Uterus (tissue), 4 donors: ENCODE results near the gene EIF3F. TPM values are rescaled to one million over a fixed set of nuclear protein-coding genes. Genes with fewer than 3 reads are reported as not detected.

Experiments used
- DNase-seq, 2 donors: peaks; one replicate each; pipeline ENCODE4 v3.0.0-alpha.2; 2019 to 2020
- H3K27ac ChIP-seq, 2 donors: fragments of 200-600 bp; sonication (generic); 1 replicate in 1 of 2; 2 replicates in 1 of 2; pipeline ENCODE4 v1.5.1; 2016 to 2018
- H3K27me3 ChIP-seq, 2 donors: fragments of 200-600 bp; sonication (generic); one replicate each; pipeline ENCODE4 v1.5.1; 2018 to 2019; ENCODE audit warnings: control low read depth in 1 of 2
- H3K36me3 ChIP-seq, 2 donors: fragments of 200-600 bp; sonication (generic); one replicate each; pipeline ENCODE4 v1.5.1; 2019; ENCODE audit warnings: control low read depth in 1 of 2
- H3K4me1 ChIP-seq, 2 donors: fragments of 200-600 bp; sonication (generic); one replicate each; pipeline ENCODE4 v1.5.1; 2018 to 2019; ENCODE audit warnings: control low read depth in 1 of 2
- H3K4me3 ChIP-seq, 2 donors: fragments of 200-600 bp; sonication (generic); 1 replicate in 1 of 2; 2 replicates in 1 of 2; pipeline ENCODE4 v1.5.1; 2018 to 2019; ENCODE audit warnings: mild to moderate bottlenecking in 1 of 2
- H3K9me3 ChIP-seq, 2 donors: fragments of 200-600 bp; sonication (generic); one replicate each; pipeline ENCODE4 v1.5.1; 2019; ENCODE audit warnings: control low read depth in 1 of 2
- POLR2A ChIP-seq, 2 donors: fragments of 450-650 bp; IDR thresholded peaks; one replicate each; pipeline ENCODE4 v1.6.1; 2016; ENCODE audit warnings: antibody characterized with exemption in 2 of 2, mild to moderate bottlenecking in 1 of 2, moderate library complexity in 1 of 2
- intact Hi-C: fragments of 100-400 bp; cut with DNase I; formaldehyde crosslinking; loops from one replicate; pipeline ENCODE4 v1.15.1; 2023; ENCODE audit warnings: low total_unique reads
- total RNA-seq, 4 donors: library from RNA; depleted of rRNA in 3 of 4; stranded (reverse); fragments of >200 nt in 3 of 4; gene quantifications; one replicate each; pipeline versions ENCODE4 v1.1.0 to v1.2.4, GENCODE V29; 2014 to 2023
- TF ChIP-seq, protein P1 (sequence below), 4 experiments: fragments of 200-600 bp in 2 of 4; fragments of 450-650 bp in 2 of 4; sonication (generic) in 2 of 4; IDR thresholded peaks; one replicate each; pipeline ENCODE4 v1.5.1; 2016 to 2019; ENCODE audit warnings: antibody characterized with exemption in 4 of 4, mild to moderate bottlenecking in 2 of 4, moderate library complexity in 1 of 4
- donor health status: DM: yes; HTN: yes; CAD: no.

Gene EIF3F
- total RNA-seq, 4 donors from 2014 or later, result 97.9 to 261 (median 213) TPM

DNA sequence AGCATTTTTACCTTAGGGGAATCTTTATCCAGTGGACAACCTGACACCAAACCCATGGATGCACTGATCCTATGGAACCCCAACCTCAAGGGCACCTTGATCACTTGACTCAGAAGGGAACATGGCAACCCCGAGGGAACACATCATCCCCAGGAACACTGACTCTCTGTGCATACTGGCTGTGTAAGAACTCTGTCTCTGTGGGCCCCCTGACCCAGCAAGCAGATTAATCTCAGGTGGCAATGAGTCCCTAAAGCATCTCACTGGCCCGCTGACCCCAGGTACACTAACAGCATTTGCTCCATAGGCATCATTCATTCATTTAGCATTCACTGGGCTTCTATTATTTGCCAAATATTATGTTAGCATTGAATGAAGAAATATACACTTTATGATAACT lies 16.9 kb downstream of the EIF3F start:
- intact Hi-C loops, result loop anchor here (10.0 kb wide), 1 partner anchor 91 kb away; no protein-coding TSS in a partner anchor
- no peaks in the 10 kb centered on the region for H3K27me3 ChIP-seq
- DNase-seq, result no peak

DNA sequence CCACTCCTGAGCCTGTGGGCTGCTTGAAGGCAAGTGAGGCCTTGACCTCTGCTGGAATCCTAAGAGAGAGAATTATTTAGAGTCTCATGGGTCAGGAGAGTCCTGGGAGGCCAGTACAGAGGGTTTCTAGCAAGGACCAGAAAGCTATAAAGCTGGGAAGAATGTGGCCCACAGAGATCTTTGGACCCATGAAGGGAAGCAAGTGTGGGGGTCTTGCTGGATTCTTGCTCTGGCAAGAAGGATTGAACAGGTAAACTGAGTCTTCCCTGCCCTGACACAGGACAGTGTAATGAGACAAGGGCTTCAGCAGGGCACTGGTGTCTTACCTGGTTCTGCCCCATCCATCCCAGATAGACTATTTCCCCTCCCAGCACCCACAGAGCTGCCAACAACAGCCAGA lies 18.4 kb downstream of the EIF3F start:
- Histone ChIP-seq H3K4me1 (no peaks in the 10 kb centered on the region), H3K9me3 (no peaks in the 10 kb centered on the region), H3K27me3 (no peaks in the 10 kb centered on the region), H3K27ac (no peak overlapping the region), H3K36me3 (no peaks in the 10 kb centered on the region), H3K4me3 (no peak overlapping the region)
- DNase-seq, result no peak
- TF ChIP-seq POLR2A (IDR thresholded peaks at IDR 0.05), result no peak
- TF ChIP-seq, protein P1, sequence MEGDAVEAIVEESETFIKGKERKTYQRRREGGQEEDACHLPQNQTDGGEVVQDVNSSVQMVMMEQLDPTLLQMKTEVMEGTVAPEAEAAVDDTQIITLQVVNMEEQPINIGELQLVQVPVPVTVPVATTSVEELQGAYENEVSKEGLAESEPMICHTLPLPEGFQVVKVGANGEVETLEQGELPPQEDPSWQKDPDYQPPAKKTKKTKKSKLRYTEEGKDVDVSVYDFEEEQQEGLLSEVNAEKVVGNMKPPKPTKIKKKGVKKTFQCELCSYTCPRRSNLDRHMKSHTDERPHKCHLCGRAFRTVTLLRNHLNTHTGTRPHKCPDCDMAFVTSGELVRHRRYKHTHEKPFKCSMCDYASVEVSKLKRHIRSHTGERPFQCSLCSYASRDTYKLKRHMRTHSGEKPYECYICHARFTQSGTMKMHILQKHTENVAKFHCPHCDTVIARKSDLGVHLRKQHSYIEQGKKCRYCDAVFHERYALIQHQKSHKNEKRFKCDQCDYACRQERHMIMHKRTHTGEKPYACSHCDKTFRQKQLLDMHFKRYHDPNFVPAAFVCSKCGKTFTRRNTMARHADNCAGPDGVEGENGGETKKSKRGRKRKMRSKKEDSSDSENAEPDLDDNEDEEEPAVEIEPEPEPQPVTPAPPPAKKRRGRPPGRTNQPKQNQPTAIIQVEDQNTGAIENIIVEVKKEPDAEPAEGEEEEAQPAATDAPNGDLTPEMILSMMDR (IDR thresholded peaks at IDR 0.05), result no peak
- intact Hi-C loops, result loop anchor here (10.0 kb wide), 1 partner anchor 89 kb away; no protein-coding TSS in a partner anchor

More for the DNA sequence above, 16.9 kb downstream of the EIF3F start:
- H3K9me3 ChIP-seq, result no peaks in the 10 kb centered on the region
- no peaks in the 10 kb centered on the region for H3K36me3 ChIP-seq
- H3K4me3 ChIP-seq, result no peak overlapping the region
- H3K4me1 ChIP-seq, result no peaks in the 10 kb centered on the region
- TF ChIP-seq, protein P1 (IDR thresholded peaks at IDR 0.05), result no peak
- TF ChIP-seq POLR2A (IDR thresholded peaks at IDR 0.05), result no peak
- no peak overlapping the region for H3K27ac ChIP-seq

DNA sequence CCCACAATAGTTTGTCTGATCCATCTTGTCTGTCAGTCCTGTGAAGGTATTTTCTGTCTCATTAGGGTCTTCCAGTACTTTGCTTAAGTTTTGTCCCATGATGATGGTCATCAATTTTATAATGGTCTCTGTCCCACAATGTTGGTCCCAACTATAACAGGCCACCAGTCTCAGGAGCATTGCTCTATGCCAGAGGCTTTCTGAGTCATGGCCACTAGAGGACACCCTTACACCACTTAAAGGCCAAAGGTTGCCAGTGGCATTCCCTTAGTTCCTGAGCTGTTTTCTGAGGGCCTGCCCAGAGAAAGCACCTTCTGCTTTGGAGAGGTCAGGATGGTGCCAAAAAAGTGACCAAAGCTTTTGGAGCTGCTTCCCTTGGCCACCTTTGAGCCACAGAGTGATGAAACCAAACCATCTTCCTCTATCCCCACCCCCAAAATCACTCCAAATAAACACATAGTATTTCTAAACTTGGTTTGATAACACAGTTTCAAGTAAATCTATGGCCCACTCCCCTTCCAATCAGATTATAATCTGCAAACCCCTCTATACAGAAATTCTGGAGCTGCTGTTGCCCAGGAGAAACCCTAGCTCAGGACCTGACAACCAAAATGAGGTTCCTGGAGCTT lies 19.3 kb downstream of the EIF3F start:
- H3K36me3 ChIP-seq, result no peaks in the 10 kb centered on the region
- no peaks in the 10 kb centered on the region for H3K27me3 ChIP-seq
- TF ChIP-seq, protein P1 (IDR thresholded peaks at IDR 0.05), result peak; percentile 77 to 92 (median 82)
- no peak for TF ChIP-seq POLR2A (IDR thresholded peaks at IDR 0.05)
- DNase-seq, result peak; percentile 55 to 67
- intact Hi-C loops, result loop anchor here (10.0 kb wide), 1 partner anchor 88 kb away; no protein-coding TSS in a partner anchor
- H3K9me3 ChIP-seq, result no peaks in the 10 kb centered on the region
- no peaks in the 10 kb centered on the region for H3K4me1 ChIP-seq
- no peak overlapping the region for H3K27ac ChIP-seq
- H3K4me3 ChIP-seq, result no peak overlapping the region

DNA sequence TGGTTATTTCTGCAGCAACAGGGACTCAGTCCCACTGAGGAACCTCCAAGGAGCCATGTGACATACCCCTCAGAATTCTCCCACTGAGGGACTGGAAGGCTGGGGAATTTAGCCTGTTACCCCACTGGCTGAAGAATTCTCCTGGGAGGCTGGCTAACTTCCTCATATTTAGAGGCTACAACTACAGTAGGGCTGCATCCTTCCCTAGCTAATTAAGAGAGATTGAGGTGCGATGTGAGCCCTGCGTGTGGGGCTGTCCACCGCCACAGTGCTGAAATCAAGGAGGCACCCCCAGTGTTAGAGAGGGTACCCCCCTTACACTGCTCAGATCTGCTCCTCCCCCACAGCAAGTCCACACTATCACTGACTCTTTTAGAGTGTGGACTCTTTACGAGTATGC lies 21.1 kb downstream of the EIF3F start:
- intact Hi-C loops, result loop anchor here (10.0 kb wide), 1 partner anchor 87 kb away; no protein-coding TSS in a partner anchor
- Histone ChIP-seq H3K4me3 (no peak overlapping the region), H3K9me3 (no peaks in the 10 kb centered on the region), H3K27ac (no peak overlapping the region), H3K36me3 (no peaks in the 10 kb centered on the region), H3K4me1 (no peaks in the 10 kb centered on the region), H3K27me3 (no peaks in the 10 kb centered on the region)
- TF ChIP-seq, protein P1 (IDR thresholded peaks at IDR 0.05), result no peak
- no peak for TF ChIP-seq POLR2A (IDR thresholded peaks at IDR 0.05)
- DNase-seq, result no peak

DNA sequence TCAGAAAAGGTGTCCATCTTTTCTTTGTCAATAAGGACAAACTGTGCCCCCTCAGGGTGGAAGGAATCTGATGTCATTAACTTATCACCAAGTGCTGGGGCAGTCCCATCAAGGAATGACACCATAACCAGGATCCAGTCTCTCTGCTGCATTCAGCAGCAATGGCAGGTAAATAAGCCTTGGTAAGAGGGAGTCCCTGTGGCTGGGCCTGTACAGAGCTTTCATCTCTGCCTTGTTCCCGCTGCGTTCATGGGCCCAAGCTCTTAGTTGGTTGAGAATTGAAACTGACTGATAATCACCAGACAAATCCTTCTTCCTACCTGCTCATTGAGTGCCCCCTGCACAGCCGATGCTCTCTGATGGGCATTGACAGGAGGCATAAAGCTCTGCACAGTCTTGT lies 22.7 kb downstream of the EIF3F start:
- H3K27me3 ChIP-seq, result no peaks in the 10 kb centered on the region
- H3K4me3 ChIP-seq, result no peak overlapping the region
- H3K27ac ChIP-seq, result no peak overlapping the region
- H3K9me3 ChIP-seq, result no peaks in the 10 kb centered on the region
- H3K4me1 ChIP-seq, result no peaks in the 10 kb centered on the region
- no peaks in the 10 kb centered on the region for H3K36me3 ChIP-seq
- intact Hi-C loops, result loop anchor here (10.0 kb wide), 1 partner anchor 85 kb away; no protein-coding TSS in a partner anchor
- TF ChIP-seq, protein P1 (IDR thresholded peaks at IDR 0.05), result no peak
- TF ChIP-seq POLR2A (IDR thresholded peaks at IDR 0.05), result no peak
- no peak for DNase-seq
